Spleen (tissue), 11 donors: ENCODE data around the gene ANTXR2. TPM values are rescaled to one million over a fixed set of nuclear protein-coding genes. Genes with fewer than 3 reads are reported as not detected.

ENCODE experiments used
- DNase-seq: peaks from one replicate; pipeline ENCODE4 v3.0.0-alpha.2; 2020
- H3K27ac ChIP-seq, 8 donors: fragments of 200-600 bp; sonication (generic) in 7 of 8; 1 replicate in 4 of 8; 2 replicates in 4 of 8; pipeline versions ENCODE4 v1.5.0 to v1.8.0; 2016 to 2021; ENCODE audit warnings: inconsistent platforms in 4 of 8, mild to moderate bottlenecking in 4 of 8, moderate library complexity in 1 of 8
- H3K27me3 ChIP-seq, 7 donors: fragments of 200-600 bp; sonication (generic) in 6 of 7; replicated peaks in 1 of 7; 1 replicate in 4 of 7; 2 replicates in 3 of 7; pipeline versions ENCODE4 v1.5.0 to v1.8.0; 2016 to 2021; ENCODE audit warnings: inconsistent platforms in 3 of 7, mild to moderate bottlenecking in 1 of 7
- H3K36me3 ChIP-seq, 6 donors: fragments of 200-600 bp; sonication (generic) in 5 of 6; 1 replicate in 4 of 6; 2 replicates in 2 of 6; pipeline versions ENCODE4 v1.5.0 to v1.8.0; 2016 to 2021; ENCODE audit warnings: inconsistent platforms in 2 of 6
- H3K4me1 ChIP-seq, 6 donors: fragments of 200-600 bp; sonication (generic) in 5 of 6; 1 replicate in 3 of 6; 2 replicates in 3 of 6; pipeline versions ENCODE4 v1.5.0 to v1.8.0; 2016 to 2021; ENCODE audit warnings: inconsistent platforms in 3 of 6
- H3K4me3 ChIP-seq, 8 donors: fragments of 200-600 bp; sonication (generic) in 7 of 8; 1 replicate in 4 of 8; 2 replicates in 4 of 8; pipeline versions ENCODE4 v1.5.0 to v1.8.0; 2016 to 2021; ENCODE audit warnings: inconsistent platforms in 4 of 8, mild to moderate bottlenecking in 4 of 8, moderate library complexity in 2 of 8
- H3K9me3 ChIP-seq, 8 donors: fragments of 200-600 bp; sonication (generic) in 7 of 8; 1 replicate in 4 of 8; 2 replicates in 4 of 8; pipeline versions ENCODE4 v1.5.0 to v1.8.0; 2016 to 2021; ENCODE audit warnings: inconsistent platforms in 4 of 8
- POLR2A ChIP-seq, 3 donors: fragments of 450-650 bp; IDR thresholded peaks; one replicate each; pipeline ENCODE4 v1.5.1; 2017; ENCODE audit warnings: antibody characterized with exemption in 3 of 3, mild to moderate bottlenecking in 1 of 3
- POLR2AphosphoS5 ChIP-seq, 3 donors: sonication (generic); formaldehyde crosslinking; IDR thresholded peaks; one replicate each; pipeline ENCODE4 v1.5.1; 2017; ENCODE audit warnings: antibody characterized with exemption in 3 of 3
- WGBS, 5 donors: extraction: QIAGEN DNeasy Blood & Tissue Kit in 3 of 5; methylation state at CpG; one replicate each; pipeline versions ENCODE4 v1.1.5 to v1.1.7; 2013 to 2018; 5-methylcytosine and 5-hydroxymethylcytosine counted together
- intact Hi-C: fragments of 100-400 bp; cut with DNase I; formaldehyde crosslinking; loops from one replicate; pipeline ENCODE4 v1.15.0; 2023; ENCODE audit warnings: low total_unique reads
- polyA plus RNA-seq, 3 donors: library from polyadenylated mRNA; stranded (reverse); fragments of 200-250 nt; gene quantifications; one replicate each; pipeline ENCODE4 v1.2.1, GENCODE V29; 2013
- total RNA-seq, 7 donors: library from RNA; depleted of rRNA in 3 of 7; stranded (reverse); fragments of >200 nt in 3 of 7; fragmentation: NEBNext Ultra II Directional in 4 of 7; extraction: Animal tissue kit (Norgen Biotek cat#: 25700) in 4 of 7; gene quantifications; one replicate each; pipeline versions ENCODE4 v1.1.0 to v1.2.1, GENCODE V29; 2016 to 2021
- TF ChIP-seq, protein P1 (sequence below), 11 experiments: fragments of 200-600 bp in 7 of 11; fragments of 450-650 bp in 4 of 11; sonication (generic) in 4 of 11; IDR thresholded peaks in 8 of 11; conservative IDR thresholded peaks in 3 of 11; 1 replicate in 7 of 11; 2 replicates in 4 of 11; pipeline versions ENCODE4 v1.4.0 to v1.8.0; 2016 to 2021; ENCODE audit warnings: antibody characterized with exemption in 11 of 11, inconsistent platforms in 4 of 11, mild to moderate bottlenecking in 1 of 11
- donor health status: healthy with polysubstance abuse.
- donor health status: DM: no; HTN: no; CAD: no; lungs with moderate emphysema.
- donor health status: DM: no; HTN: no; CAD: no.
- donor health status: Bipolar disorder and iron deficiency.
- donor health status: healthy.
- donor health status: DM: no; HTN: no; CAD: no.
- donor health status: DM: yes; HTN: yes; CAD: no.

ANTXR2 gene
- total and polyA plus RNA-seq, 10 donors: 3.7 to 56.3 (median 37.3) TPM

- 92 to 98% (median 93%) methylated on average over 1 of the region's 1 CpG for WGBS, 5 donors
- no peaks in the 10 kb centered on the region for H3K27me3 ChIP-seq
- no peaks in the 10 kb centered on the region for H3K36me3 ChIP-seq
- DNase-seq: no peak
- H3K27ac ChIP-seq: no peak overlapping the region
- no peaks in the 10 kb centered on the region for H3K9me3 ChIP-seq
- intact Hi-C loops: no loop called here
- H3K4me1 ChIP-seq: no peaks in the 10 kb centered on the region
- TF ChIP-seq, protein P1, sequence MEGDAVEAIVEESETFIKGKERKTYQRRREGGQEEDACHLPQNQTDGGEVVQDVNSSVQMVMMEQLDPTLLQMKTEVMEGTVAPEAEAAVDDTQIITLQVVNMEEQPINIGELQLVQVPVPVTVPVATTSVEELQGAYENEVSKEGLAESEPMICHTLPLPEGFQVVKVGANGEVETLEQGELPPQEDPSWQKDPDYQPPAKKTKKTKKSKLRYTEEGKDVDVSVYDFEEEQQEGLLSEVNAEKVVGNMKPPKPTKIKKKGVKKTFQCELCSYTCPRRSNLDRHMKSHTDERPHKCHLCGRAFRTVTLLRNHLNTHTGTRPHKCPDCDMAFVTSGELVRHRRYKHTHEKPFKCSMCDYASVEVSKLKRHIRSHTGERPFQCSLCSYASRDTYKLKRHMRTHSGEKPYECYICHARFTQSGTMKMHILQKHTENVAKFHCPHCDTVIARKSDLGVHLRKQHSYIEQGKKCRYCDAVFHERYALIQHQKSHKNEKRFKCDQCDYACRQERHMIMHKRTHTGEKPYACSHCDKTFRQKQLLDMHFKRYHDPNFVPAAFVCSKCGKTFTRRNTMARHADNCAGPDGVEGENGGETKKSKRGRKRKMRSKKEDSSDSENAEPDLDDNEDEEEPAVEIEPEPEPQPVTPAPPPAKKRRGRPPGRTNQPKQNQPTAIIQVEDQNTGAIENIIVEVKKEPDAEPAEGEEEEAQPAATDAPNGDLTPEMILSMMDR (IDR thresholded peaks at IDR 0.05 in 8 of 11, conservative IDR thresholded peaks at IDR 0.05 in 3 of 11): no peak
- no peak for TF ChIP-seq POLR2A (IDR thresholded peaks at IDR 0.05)
- TF ChIP-seq POLR2AphosphoS5 (IDR thresholded peaks at IDR 0.05): no peak
- H3K4me3 ChIP-seq: no peak overlapping the region
Measured at GRCh38 chr4:80092847-80093246, 19.8 kb upstream of the ANTXR2 start.

GRCh38 chr4:80092088-80092487 is 19.1 kb upstream of the ANTXR2 start:
- H3K27ac ChIP-seq: no peak overlapping the region
- TF ChIP-seq, protein P1 (IDR thresholded peaks at IDR 0.05 in 8 of 11, conservative IDR thresholded peaks at IDR 0.05 in 3 of 11): no peak
- TF ChIP-seq POLR2A (IDR thresholded peaks at IDR 0.05) (no peak), POLR2AphosphoS5 (IDR thresholded peaks at IDR 0.05) (no peak)
- no peak overlapping the region for H3K4me3 ChIP-seq
- WGBS, 5 donors: 89 to 97% (median 90%) methylated on average over 2 of the region's 2 CpGs
- H3K4me1 ChIP-seq: no peaks in the 10 kb centered on the region
- no peaks in the 10 kb centered on the region for H3K36me3 ChIP-seq
- no peaks in the 10 kb centered on the region for H3K27me3 ChIP-seq
- H3K9me3 ChIP-seq: no peaks in the 10 kb centered on the region
- intact Hi-C loops: no loop called here
- DNase-seq: no peak

DNA sequence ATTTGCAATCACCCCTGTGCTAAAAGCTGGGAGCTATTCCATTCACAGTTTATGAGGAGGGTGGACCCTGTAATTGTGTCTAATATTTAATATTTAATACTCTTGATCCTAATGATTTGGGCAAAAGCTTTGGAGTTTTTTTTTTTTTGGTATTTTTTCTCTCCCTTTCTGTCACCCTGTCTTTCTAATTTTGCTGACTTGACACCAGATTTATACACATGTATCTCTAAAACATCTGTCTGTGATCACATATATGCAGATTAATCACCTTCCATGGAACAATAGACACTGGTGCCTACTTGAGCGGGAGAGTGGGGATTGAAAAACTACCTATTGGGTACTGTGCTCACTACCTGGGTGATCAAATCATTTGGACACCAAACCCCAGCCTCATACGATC is 18.7 kb upstream of the ANTXR2 start:
- Histone ChIP-seq H3K9me3 (no peaks in the 10 kb centered on the region), H3K36me3 (no peaks in the 10 kb centered on the region), H3K27ac (no peak overlapping the region), H3K27me3 (no peaks in the 10 kb centered on the region), H3K4me3 (no peak overlapping the region), H3K4me1 (no peaks in the 10 kb centered on the region)
- 87 to 100% (median 94%) methylated on average over 2 of the region's 2 CpGs for WGBS, 5 donors
- no peak for DNase-seq
- no peak for TF ChIP-seq POLR2AphosphoS5 (IDR thresholded peaks at IDR 0.05)
- TF ChIP-seq, protein P1 (IDR thresholded peaks at IDR 0.05 in 8 of 11, conservative IDR thresholded peaks at IDR 0.05 in 3 of 11): no peak
- no peak for TF ChIP-seq POLR2A (IDR thresholded peaks at IDR 0.05)
- intact Hi-C loops: no loop called here

DNA sequence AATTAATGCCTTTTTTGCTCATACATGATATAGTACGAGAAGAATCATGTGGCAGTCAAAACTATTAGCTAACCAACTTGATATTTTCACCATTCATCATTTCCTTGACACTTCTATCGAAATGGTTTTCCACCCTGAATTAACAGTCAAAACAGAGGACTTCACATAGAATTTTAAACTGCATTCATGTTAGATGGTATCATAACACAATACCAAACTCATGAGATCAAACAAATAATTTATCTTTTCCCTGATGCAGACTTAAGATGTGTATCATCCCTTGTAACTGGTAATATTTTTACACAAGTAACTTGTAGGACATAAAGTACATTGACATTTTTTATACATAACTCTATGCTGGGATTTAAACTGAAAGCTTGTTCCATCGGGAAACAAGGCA is 18.2 kb upstream of the ANTXR2 start:
- Histone ChIP-seq H3K4me3 (no peak overlapping the region), H3K4me1 (no peaks in the 10 kb centered on the region), H3K36me3 (no peaks in the 10 kb centered on the region), H3K9me3 (no peaks in the 10 kb centered on the region), H3K27ac (no peak overlapping the region), H3K27me3 (no peaks in the 10 kb centered on the region)
- TF ChIP-seq POLR2AphosphoS5 (IDR thresholded peaks at IDR 0.05) (no peak), POLR2A (IDR thresholded peaks at IDR 0.05) (no peak)
- TF ChIP-seq, protein P1 (IDR thresholded peaks at IDR 0.05 in 8 of 11, conservative IDR thresholded peaks at IDR 0.05 in 3 of 11): no peak
- intact Hi-C loops: no loop called here
- 81 to 97% (median 89%) methylated on average over 3 of the region's 3 CpGs for WGBS, 5 donors
- no peak for DNase-seq
